AG04450 (cell line): Measurements from ENCODE around the gene MTHFSD. TPM values are rescaled to one million over a fixed set of nuclear protein-coding genes. Genes with fewer than 3 reads are reported as not detected.

ENCODE experiments used
- CTCF ChIA-PET: fragments of 300-600, 350-600 bp; formaldehyde crosslinking; extraction: SDS; loops from one replicate; lab custom pipeline; 2022; ENCODE audit warnings: antibody characterized with exemption, inconsistent platforms; lab: Charles Lee
- POLR2A ChIA-PET: fragments of 350-600 bp; formaldehyde crosslinking; extraction: SDS; loops from one replicate; lab custom pipeline; 2021; ENCODE audit warnings: antibody characterized with exemption, inconsistent platforms; lab: Yijun Ruan, JAX
- DNase-seq: peaks from one replicate; pipeline ENCODE4 v3.0.0-alpha.2; 2011; ENCODE audit warnings: low read depth, low spot score
- H3K27ac ChIP-seq: one replicate; pipeline ENCODE4 v1.5.1; 2012; ENCODE audit warnings: low read depth, low read length, control low read depth
- H3K27me3 ChIP-seq: one replicate; pipeline ENCODE4 v1.6.0; 2012; ENCODE audit warnings: low read length; ENCODE audit not compliant: control insufficient read depth, insufficient read depth
- H3K4me3 ChIP-seq: 2 replicates; pipeline ENCODE4 v1.5.1; 2011; ENCODE audit warnings: mild to moderate bottlenecking, low read depth, low read length, control low read depth
- H3K9me3 ChIP-seq: 2 replicates; pipeline ENCODE4 v1.5.1; 2012; ENCODE audit warnings: low read length; ENCODE audit not compliant: control insufficient read depth, insufficient read depth
- CTCF ChIP-seq: IDR thresholded peaks from 2 replicates; pipeline ENCODE4 v1.5.1; 2011; ENCODE audit warnings: low read depth, low read length, control low read depth, inconsistent platforms
- polyA plus RNA-seq: library from polyadenylated mRNA; depleted of rRNA; stranded (reverse); fragments of >200 nt; gene quantifications from 2 replicates; pipeline ENCODE4 v1.2.3, GENCODE V29; 2011

The MTHFSD gene
- polyA plus RNA-seq, 1 experiment, result 16.7 TPM

GRCh38 chr16:86498671-86499439, 56.2 kb downstream of the MTHFSD start:
- Histone ChIP-seq H3K27ac (peak overlapping the region; percentile 65), H3K9me3 (peaks cover 12% of the 10 kb centered on the region; the same call in 1 of the 2 replicates), H3K4me3 (peak overlapping the region; percentile 47), H3K27me3 (no peaks in the 10 kb centered on the region)
- ChIA-PET POLR2A (interaction anchor here (0.7 kb wide), 1 partner anchor 11 kb away, joined by 4 read pairs; the partner anchor contains the start of gene FOXF1), CTCF (no interaction called here)
- no peak for DNase-seq
- no peak for TF ChIP-seq CTCF

GRCh38 chr16:86498155-86498670, 56.8 kb downstream of the MTHFSD start:
- peak; percentile 41 for TF ChIP-seq CTCF
- peak overlapping the region; percentile 65 for H3K27ac ChIP-seq
- no peak for DNase-seq
- H3K27me3 ChIP-seq, result no peaks in the 10 kb centered on the region
- ChIA-PET CTCF (interaction anchor here (0.6 kb wide), 1 partner anchor 642 kb away, joined by 4 read pairs; no protein-coding TSS in a partner anchor), POLR2A (interaction anchor here (0.7 kb wide), 1 partner anchor 109 kb away, joined by 4 read pairs; no protein-coding TSS in a partner anchor)
- peak overlapping the region; percentile 47 for H3K4me3 ChIP-seq
- H3K9me3 ChIP-seq, result peaks cover 12% of the 10 kb centered on the region; the same call in 1 of the 2 replicates

- no peaks in the 10 kb centered on the region for H3K27me3 ChIP-seq
- H3K27ac ChIP-seq, result no peak overlapping the region
- CTCF ChIA-PET, result interaction anchor here (0.6 kb wide), 1 partner anchor 642 kb away, joined by 4 read pairs; no protein-coding TSS in a partner anchor
- H3K4me3 ChIP-seq, result peak overlapping the region; percentile 47
- TF ChIP-seq CTCF, result no peak
- POLR2A ChIA-PET, result interaction anchor here (0.7 kb wide), 1 partner anchor 108 kb away, joined by 4 read pairs; no protein-coding TSS in a partner anchor
- H3K9me3 ChIP-seq, result peaks cover 12% of the 10 kb centered on the region; the same call in 1 of the 2 replicates
- no peak for DNase-seq
Measured at GRCh38 chr16:86497551-86498021, 57.4 kb downstream of the MTHFSD start.

GRCh38 chr16:86496929-86497461, 58.0 kb downstream of the MTHFSD start:
- Histone ChIP-seq H3K27me3 (no peaks in the 10 kb centered on the region), H3K9me3 (peaks cover 12% of the 10 kb centered on the region; the same call in 1 of the 2 replicates), H3K4me3 (peak overlapping the region; percentile 47), H3K27ac (peak overlapping the region; percentile 21)
- ChIA-PET POLR2A (interaction anchor here (0.7 kb wide), 1 partner anchor 14 kb away, joined by 17 read pairs; no protein-coding TSS in a partner anchor), CTCF (no interaction called here)
- no peak for DNase-seq
- no peak for TF ChIP-seq CTCF
